ENCODE results near the gene HOXA9.

HOXA9 gene

DNA sequence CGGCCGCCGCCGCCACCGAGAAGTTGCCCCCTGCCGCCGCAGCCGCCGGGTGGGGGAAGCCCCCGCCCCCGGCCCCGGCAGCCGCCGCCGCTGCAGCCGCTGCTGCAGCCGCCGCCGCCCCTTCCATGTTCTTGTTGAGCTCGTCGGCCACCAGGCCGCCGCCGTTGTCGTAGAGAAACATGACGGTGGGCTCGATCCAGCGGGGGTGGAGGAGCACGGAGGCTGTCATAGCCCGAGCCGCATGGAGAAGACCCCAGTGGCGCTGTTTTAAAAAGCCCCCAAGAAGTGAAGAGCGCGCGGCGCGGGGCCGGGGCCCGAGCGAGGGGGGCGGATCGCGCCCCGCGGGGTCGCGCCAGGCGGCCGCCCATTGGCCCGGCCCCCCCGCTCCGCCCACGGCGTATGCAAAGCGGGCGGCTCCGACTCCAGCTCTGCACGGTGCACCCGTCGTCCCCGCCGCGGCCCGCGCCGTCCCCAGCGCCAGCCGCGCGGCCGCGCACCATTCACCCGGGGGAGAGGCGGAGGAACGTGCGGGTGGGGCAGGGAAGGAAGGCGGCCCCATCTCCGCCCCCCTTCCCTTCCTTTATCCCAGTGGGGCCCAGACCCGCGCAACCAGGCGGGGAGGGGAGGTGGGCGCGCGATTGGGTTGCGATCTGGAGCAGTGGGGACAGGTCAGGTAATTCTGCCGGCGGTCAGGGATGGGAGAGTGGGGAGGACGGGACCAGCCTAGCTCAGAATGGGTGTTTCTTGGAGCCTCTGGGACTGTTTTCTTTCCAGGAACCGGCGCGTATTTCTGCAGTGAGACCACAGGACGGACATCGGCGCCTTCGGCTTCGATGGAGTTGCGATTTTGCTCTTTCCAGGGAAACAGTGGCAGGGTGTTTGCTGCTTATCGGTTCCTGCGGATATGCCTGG is 34.8 kb upstream of the HOXA9 start, which contains the start of gene HOXA13:
TSS of gene HOXA13 (minus strand) at position 243 of the 912 bp plus-strand sequence. CDS start at position 229, 14 bp downstream.
- Histone ChIP-seq H3K36me3 (ENCODE audit: control insufficient read depth in 2 of 2, insufficient read depth in 1 of 2, low read length in 2 of 2) (peaks cover 0 to 4% of the 10 kb centered on the region in 2 experiments; a peak in 2 of 3 replicates), H3K4me1 (ENCODE audit: control insufficient read depth, insufficient read depth, low read length) (peaks cover 12% of the 10 kb centered on the region), H3K27ac (ENCODE audit: extremely low read depth, low read depth, low read length) (peak within 1 kb of the TSS; percentile 92), H3K4me3 (ENCODE audit: low read depth, low read length) (peak within 1 kb of the TSS; percentile 89), H3K9me3 (ENCODE audit: control insufficient read depth, insufficient read depth, low read depth, low read length) (no peaks in the 10 kb centered on the region)
- ChIA-PET POLR2A (interaction anchor here (0.8 to 3.7 kb wide), 10 partner anchors 9 to 541 kb away, joined by 3 to 36 read pairs (median 4); partner anchors contain the start of genes HIBADH and HOXA11), CTCF (interaction anchor here (0.7 to 3.0 kb wide), 9 partner anchors 14 to 893 kb away, joined by 3 to 12 read pairs (median 6); no protein-coding TSS in a partner anchor)
- TF ChIP-seq, protein P1, sequence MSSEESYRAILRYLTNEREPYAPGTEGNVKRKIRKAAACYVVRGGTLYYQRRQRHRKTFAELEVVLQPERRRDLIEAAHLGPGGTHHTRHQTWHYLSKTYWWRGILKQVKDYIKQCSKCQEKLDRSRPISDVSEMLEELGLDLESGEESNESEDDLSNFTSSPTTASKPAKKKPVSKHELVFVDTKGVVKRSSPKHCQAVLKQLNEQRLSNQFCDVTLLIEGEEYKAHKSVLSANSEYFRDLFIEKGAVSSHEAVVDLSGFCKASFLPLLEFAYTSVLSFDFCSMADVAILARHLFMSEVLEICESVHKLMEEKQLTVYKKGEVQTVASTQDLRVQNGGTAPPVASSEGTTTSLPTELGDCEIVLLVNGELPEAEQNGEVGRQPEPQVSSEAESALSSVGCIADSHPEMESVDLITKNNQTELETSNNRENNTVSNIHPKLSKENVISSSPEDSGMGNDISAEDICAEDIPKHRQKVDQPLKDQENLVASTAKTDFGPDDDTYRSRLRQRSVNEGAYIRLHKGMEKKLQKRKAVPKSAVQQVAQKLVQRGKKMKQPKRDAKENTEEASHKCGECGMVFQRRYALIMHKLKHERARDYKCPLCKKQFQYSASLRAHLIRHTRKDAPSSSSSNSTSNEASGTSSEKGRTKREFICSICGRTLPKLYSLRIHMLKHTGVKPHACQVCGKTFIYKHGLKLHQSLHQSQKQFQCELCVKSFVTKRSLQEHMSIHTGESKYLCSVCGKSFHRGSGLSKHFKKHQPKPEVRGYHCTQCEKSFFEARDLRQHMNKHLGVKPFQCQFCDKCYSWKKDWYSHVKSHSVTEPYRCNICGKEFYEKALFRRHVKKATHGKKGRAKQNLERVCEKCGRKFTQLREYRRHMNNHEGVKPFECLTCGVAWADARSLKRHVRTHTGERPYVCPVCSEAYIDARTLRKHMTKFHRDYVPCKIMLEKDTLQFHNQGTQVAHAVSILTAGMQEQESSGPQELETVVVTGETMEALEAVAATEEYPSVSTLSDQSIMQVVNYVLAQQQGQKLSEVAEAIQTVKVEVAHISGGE (tag by site-specific recombination; conservative IDR thresholded peaks at IDR 0.05; ENCODE audit: low read depth) = peak; percentile 29; the same call in 1 of the 2 replicates
- TF ChIP-seq ZFP41 (tag by site-specific recombination; IDR thresholded peaks at IDR 0.05; ENCODE audit: borderline replicate concordance) = no peak
- TF ChIP-seq, protein P2, sequence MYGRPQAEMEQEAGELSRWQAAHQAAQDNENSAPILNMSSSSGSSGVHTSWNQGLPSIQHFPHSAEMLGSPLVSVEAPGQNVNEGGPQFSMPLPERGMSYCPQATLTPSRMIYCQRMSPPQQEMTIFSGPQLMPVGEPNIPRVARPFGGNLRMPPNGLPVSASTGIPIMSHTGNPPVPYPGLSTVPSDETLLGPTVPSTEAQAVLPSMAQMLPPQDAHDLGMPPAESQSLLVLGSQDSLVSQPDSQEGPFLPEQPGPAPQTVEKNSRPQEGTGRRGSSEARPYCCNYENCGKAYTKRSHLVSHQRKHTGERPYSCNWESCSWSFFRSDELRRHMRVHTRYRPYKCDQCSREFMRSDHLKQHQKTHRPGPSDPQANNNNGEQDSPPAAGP (tag by site-specific recombination; IDR thresholded peaks at IDR 0.05) = peak; percentile 55; the same call in 1 of the 2 replicates
- TF ChIP-seq GLI4 (tag by site-specific recombination; IDR thresholded peaks at IDR 0.05) = no peak
- peak; percentile 55 for TF ChIP-seq IKZF3 (tag by site-specific recombination; IDR thresholded peaks at IDR 0.05)
- TF ChIP-seq KLF9 (tag by site-specific recombination; IDR thresholded peaks at IDR 0.05; ENCODE audit: low read depth) = peak; percentile 72
- TF ChIP-seq, protein P3, sequence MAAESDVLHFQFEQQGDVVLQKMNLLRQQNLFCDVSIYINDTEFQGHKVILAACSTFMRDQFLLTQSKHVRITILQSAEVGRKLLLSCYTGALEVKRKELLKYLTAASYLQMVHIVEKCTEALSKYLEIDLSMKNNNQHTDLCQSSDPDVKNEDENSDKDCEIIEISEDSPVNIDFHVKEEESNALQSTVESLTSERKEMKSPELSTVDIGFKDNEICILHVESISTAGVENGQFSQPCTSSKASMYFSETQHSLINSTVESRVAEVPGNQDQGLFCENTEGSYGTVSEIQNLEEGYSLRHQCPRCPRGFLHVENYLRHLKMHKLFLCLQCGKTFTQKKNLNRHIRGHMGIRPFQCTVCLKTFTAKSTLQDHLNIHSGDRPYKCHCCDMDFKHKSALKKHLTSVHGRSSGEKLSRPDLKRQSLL (tag by site-specific recombination; IDR thresholded peaks at IDR 0.05) = no peak
- TF ChIP-seq, protein P4, sequence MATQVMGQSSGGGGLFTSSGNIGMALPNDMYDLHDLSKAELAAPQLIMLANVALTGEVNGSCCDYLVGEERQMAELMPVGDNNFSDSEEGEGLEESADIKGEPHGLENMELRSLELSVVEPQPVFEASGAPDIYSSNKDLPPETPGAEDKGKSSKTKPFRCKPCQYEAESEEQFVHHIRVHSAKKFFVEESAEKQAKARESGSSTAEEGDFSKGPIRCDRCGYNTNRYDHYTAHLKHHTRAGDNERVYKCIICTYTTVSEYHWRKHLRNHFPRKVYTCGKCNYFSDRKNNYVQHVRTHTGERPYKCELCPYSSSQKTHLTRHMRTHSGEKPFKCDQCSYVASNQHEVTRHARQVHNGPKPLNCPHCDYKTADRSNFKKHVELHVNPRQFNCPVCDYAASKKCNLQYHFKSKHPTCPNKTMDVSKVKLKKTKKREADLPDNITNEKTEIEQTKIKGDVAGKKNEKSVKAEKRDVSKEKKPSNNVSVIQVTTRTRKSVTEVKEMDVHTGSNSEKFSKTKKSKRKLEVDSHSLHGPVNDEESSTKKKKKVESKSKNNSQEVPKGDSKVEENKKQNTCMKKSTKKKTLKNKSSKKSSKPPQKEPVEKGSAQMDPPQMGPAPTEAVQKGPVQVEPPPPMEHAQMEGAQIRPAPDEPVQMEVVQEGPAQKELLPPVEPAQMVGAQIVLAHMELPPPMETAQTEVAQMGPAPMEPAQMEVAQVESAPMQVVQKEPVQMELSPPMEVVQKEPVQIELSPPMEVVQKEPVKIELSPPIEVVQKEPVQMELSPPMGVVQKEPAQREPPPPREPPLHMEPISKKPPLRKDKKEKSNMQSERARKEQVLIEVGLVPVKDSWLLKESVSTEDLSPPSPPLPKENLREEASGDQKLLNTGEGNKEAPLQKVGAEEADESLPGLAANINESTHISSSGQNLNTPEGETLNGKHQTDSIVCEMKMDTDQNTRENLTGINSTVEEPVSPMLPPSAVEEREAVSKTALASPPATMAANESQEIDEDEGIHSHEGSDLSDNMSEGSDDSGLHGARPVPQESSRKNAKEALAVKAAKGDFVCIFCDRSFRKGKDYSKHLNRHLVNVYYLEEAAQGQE (tag by site-specific recombination; IDR thresholded peaks at IDR 0.05) = no peak
- no peak for TF ChIP-seq ZIC2 (tag by site-specific recombination; IDR thresholded peaks at IDR 0.05)
- TF ChIP-seq MEIS1 (CRISPR knock-in tag; IDR thresholded peaks at IDR 0.05; ENCODE audit: borderline replicate concordance) = no peak
- TF ChIP-seq ZNF404 (tag by site-specific recombination; IDR thresholded peaks at IDR 0.05) = no peak
- TF ChIP-seq, protein P5, sequence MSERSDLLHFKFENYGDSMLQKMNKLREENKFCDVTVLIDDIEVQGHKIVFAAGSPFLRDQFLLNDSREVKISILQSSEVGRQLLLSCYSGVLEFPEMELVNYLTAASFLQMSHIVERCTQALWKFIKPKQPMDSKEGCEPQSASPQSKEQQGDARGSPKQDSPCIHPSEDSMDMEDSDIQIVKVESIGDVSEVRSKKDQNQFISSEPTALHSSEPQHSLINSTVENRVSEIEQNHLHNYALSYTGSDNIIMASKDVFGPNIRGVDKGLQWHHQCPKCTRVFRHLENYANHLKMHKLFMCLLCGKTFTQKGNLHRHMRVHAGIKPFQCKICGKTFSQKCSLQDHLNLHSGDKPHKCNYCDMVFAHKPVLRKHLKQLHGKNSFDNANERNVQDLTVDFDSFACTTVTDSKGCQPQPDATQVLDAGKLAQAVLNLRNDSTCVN (tag by site-specific recombination; optimal IDR thresholded peaks at IDR 0.05) = peak; percentile 87
- peak; percentile 88 for TF ChIP-seq ZNF600 (tag by site-specific recombination; IDR thresholded peaks at IDR 0.05)
- no peak for TF ChIP-seq ZNF529 (tag by site-specific recombination; IDR thresholded peaks at IDR 0.05; ENCODE audit: insufficient replicate concordance)
- TF ChIP-seq SCRT1 (tag by site-specific recombination; IDR thresholded peaks at IDR 0.05; ENCODE audit: borderline replicate concordance) = no peak
- TF ChIP-seq, protein P6, sequence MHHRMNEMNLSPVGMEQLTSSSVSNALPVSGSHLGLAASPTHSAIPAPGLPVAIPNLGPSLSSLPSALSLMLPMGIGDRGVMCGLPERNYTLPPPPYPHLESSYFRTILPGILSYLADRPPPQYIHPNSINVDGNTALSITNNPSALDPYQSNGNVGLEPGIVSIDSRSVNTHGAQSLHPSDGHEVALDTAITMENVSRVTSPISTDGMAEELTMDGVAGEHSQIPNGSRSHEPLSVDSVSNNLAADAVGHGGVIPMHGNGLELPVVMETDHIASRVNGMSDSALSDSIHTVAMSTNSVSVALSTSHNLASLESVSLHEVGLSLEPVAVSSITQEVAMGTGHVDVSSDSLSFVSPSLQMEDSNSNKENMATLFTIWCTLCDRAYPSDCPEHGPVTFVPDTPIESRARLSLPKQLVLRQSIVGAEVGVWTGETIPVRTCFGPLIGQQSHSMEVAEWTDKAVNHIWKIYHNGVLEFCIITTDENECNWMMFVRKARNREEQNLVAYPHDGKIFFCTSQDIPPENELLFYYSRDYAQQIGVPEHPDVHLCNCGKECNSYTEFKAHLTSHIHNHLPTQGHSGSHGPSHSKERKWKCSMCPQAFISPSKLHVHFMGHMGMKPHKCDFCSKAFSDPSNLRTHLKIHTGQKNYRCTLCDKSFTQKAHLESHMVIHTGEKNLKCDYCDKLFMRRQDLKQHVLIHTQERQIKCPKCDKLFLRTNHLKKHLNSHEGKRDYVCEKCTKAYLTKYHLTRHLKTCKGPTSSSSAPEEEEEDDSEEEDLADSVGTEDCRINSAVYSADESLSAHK (tag by site-specific recombination; IDR thresholded peaks at IDR 0.05) = peak; percentile 76
- TF ChIP-seq, protein P7, sequence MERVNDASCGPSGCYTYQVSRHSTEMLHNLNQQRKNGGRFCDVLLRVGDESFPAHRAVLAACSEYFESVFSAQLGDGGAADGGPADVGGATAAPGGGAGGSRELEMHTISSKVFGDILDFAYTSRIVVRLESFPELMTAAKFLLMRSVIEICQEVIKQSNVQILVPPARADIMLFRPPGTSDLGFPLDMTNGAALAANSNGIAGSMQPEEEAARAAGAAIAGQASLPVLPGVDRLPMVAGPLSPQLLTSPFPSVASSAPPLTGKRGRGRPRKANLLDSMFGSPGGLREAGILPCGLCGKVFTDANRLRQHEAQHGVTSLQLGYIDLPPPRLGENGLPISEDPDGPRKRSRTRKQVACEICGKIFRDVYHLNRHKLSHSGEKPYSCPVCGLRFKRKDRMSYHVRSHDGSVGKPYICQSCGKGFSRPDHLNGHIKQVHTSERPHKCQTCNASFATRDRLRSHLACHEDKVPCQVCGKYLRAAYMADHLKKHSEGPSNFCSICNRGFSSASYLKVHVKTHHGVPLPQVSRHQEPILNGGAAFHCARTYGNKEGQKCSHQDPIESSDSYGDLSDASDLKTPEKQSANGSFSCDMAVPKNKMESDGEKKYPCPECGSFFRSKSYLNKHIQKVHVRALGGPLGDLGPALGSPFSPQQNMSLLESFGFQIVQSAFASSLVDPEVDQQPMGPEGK (tag by site-specific recombination; IDR thresholded peaks at IDR 0.05) = peak; percentile 88
- 0 out of 2 replicates have a peak, but pooled peaks have one; percentile 41 for TF ChIP-seq ZNF423 (tag by site-specific recombination; IDR thresholded peaks at IDR 0.05)
